ENCODE results near the gene MAS1L.

MAS1L gene, protein sequence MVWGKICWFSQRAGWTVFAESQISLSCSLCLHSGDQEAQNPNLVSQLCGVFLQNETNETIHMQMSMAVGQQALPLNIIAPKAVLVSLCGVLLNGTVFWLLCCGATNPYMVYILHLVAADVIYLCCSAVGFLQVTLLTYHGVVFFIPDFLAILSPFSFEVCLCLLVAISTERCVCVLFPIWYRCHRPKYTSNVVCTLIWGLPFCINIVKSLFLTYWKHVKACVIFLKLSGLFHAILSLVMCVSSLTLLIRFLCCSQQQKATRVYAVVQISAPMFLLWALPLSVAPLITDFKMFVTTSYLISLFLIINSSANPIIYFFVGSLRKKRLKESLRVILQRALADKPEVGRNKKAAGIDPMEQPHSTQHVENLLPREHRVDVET

DNA sequence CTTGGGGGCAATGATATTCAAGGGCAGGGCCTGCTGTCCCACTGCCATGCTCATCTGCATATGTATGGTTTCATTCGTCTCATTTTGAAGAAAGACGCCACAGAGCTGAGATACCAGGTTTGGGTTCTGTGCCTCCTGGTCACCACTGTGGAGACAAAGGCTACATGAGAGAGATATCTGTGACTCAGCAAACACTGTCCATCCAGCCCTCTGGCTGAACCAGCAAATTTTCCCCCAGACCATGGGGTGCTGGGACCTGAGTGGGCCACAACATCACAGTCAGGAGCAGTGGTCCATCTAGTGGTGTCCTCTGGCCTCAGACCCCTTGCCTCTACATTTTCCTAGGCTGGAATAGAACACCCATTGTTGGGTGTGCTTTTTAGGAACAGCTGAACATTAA, at the start of gene MAS1L:
TSS of gene MAS1L (minus strand) at position 297 of the 400 bp plus-strand sequence. CDS start at position 243, 54 bp downstream.
- no peak for DNase-seq

DNA sequence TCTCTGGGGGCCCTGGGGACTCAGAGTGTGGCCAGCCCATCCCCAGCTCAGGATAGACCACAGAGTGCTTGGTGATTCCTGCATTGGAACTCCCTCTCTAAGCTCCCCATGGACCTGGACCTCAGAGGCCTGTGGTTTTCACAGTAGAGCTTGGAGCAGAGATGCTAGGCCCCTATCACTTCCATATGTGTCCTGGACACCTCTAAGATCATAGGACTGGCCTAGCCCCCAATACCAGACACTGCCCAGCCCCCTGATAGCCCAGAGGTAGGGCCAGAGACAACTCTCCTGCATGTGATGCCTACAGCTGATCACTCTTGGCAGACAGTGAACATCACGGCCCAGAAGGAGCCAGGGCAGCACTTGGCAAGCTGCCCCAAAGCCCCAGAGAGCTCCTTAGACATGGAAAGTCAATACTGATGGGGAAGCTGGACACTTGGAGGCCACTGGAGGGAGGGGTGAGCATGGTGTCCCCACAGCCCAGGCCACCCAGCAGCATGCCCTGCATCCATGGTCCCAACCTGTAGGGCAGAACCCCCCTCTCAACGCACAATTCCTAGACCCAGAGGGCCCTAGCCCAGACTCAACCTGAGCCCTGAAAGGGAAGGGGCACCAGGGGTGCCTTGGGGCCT, 44.7 kb upstream of the MAS1L start:
- DNase-seq, result no peak

DNA sequence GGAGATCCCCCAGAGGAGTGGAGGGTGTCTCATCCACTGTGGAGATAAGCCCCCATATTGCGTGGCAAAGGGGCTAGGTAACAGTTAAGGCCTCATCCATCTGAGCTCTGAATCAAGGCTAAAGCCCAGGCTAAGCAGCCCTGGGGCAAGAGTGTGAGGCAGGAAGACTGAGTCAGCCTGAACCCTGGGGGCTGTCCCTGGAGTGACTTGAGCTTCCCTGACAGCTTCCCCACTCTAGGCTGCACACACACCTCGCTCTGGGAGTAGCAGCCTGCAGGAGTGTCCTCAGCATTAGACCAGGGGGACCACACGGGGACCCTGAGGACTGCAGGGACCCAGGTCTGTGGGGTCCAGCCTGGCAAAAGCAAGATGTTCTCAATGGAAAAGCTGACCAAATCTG, 43.9 kb upstream of the MAS1L start:
- no peak for DNase-seq

DNA sequence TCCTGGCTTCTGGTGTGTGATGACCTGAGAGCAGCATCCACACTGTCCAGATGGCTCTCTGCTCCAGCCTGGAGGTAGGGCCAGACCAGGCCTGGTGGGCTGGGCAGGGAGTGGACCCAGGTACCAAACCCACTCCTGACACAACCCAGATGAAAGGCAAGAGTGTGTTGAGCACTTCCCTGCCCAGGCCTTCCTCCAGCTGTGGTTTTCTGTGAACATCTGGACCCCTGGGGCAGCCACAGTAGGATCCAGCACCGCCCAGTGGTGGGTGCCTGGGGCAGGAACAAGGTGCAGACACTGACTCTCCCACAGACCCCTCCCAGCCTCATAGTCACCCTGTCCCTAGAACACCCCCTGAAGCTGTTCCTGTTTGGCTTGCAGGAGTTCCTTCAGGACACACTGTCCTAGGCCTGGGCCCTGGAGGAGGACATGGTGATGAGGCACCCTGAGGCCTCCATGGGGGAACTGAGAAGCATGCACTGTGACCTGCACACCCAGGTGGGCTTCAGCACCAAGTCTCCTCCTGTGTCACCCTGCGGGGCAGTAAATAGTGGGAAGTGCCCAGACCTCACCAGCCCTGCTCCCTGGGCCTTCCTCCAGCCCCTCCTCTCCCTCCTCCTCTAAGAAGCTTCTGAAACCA, 43.0 kb upstream of the MAS1L start:
- no peak for DNase-seq

DNA sequence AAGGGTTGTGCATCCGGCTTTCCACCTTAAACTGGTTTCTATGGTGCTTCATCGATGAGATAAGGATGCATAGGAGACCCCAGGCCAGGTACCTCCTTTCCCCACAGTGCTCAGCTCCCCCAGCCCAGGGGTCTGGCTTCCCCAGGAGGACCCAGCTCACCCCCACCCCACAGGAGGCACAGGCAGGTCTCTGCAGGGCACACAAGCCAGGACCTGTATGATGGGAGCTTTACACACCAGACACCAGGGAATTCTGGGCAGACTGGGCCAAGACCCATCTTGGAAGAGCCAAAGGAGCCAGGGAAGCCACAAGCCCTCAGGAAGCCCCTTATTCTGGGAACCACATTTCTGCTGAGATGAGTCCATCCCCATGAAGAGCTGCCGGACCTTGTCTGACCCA, 42.2 kb upstream of the MAS1L start:
- no peak for DNase-seq

DNA sequence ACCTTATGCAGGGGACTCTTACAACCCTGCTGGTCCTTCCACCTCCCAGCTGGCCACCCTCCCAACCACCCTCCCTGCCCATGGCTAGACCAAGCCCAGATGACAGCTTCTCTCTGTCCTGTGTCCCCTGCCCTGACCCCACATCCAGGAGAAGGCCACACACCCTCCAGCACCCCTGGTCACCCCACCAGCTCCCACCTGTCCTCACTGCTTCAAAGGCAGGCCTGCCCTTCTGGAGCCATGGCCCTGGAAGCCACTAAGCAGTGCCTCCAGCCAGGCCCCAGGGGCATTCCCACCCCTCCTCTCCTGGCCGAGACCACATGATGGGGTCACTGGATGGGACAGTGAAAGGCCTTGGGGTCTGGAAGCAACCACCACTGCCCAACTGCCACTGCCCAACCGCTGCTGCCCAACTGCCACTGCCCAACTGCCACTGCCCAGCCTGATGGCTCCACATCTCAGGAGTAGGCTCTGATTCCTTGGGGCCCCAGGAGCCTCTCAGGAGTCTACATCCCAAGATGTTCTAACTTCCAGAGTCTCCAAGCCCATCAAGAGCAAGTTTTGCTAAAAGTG, 41.3 kb upstream of the MAS1L start:
- no peak for DNase-seq

DNA sequence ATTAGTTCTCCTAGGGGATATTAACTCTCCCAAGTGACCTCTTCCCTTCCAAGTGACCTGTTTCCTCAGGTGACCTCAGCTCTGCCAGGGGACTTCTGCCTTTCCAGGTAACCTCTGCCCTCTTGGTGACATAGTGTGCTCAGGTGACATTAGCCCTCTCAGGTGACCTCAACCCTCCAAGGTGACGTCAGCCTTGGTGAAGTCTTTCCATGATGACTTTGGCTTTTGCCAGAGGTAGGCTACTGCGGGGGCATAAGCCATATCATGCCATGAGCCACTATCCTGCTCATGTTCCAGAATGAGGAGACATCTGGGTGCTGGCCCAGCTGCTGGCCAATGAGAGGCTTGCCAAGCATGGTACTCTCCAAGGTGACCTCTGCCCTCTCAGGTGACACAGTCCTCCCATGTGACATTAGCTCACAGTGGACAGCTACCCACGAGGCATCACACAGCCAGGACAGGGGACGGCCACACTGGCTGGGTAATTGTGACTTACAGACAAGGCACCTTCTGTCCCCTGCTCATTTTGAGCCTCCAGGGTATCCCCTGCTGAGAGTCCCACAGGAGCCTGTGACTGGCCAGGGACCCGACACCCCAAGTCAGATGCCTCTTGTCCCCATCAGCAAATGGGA, 40.7 kb upstream of the MAS1L start:
- DNase-seq, result no peak

DNA sequence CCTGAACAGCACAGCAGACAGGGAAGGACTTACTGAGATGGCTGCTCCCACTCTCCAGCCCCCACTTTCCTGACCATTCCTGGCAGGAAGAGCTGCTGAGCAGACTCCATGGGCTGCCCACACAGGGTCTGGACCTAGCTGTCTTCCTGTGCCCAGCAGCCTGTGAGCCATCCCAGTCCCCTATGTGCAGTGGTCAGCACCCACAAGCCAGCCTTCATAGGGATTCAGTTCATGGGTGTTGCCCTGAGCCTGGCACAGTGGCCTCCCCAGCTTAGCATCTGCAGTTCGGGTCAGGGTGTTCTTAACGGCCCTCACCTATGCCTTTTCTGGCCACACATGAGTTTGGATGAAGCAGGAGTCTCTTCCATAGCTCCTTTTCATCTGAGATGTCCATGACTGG, 39.8 kb upstream of the MAS1L start:
- no peak for DNase-seq

DNA sequence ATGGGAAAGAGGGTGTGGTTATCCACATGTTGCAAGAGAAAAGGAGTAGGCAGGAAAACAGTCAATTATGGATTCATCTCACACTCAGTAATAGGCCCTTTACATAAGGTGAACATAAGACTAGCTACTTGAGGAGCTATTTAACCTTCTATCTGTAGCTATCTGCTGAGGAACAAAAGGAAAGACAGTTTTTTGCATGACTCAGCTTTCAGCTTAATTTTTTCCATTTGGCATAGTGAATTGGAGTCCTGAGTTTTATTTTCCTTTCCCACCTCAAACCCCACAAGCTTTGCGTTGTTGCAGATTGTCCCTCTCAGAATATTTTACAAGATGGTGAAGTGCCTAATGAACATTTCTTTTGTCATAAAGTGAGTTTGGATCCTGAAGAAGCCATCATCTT, 39.4 kb upstream of the MAS1L start:
- no peak for DNase-seq

DNA sequence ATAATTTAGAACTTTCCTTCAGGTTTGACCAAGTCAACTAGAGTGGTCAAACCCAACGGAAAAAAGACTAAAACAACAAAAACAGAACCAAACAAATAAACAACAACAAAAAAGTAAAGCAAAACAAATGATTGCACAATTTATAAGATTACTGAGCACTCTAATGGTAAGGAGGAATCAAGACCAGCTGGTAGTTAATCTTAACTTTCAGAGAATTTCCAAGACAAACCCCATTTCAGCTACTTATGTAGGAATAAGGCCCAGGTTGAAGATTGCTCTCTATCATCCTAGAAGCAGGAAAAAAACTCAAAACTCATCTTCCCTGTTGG, 37.5 kb upstream of the MAS1L start:
- no peak for DNase-seq

DNA sequence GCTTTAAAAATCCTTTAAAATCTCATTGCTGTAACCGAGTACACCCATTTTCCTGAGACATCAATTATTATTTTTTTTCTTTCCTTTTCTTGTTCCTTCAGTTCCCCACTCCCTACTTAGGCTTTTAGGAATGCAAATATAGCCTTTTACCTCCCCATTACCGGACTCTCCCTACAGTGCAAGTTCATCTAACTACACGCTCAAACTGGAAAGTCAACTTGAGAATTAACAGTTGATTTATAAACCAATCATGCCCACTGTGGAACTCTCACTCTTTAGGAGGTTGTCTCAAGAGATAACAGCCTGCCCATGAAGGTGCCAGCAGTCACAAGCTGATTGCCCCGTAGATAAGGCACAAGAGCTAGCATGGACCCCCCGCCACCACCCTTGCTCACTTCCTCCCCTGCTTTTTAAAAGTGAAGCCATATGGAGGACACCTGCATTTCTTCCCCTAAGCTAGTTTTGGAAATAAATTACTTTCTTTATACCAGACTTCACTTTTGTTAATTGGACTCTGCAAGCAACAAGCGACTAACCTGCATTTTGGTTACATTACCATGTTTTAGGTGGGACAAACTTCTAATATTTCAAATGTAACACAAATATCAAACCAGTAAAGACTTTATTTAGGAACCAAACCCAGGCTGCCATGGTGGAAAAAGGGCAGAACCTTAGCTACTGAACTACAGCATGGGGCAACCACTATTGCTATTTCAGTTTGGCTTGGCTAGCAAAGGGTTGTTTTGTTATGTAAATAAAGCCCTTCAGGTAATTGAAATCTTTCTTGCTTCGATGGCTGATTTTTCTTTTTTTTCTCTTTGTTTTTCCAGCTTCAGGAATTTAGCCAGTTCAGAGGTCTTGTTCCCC, 36.9 kb upstream of the MAS1L start:
- DNase-seq, result no peak

DNA sequence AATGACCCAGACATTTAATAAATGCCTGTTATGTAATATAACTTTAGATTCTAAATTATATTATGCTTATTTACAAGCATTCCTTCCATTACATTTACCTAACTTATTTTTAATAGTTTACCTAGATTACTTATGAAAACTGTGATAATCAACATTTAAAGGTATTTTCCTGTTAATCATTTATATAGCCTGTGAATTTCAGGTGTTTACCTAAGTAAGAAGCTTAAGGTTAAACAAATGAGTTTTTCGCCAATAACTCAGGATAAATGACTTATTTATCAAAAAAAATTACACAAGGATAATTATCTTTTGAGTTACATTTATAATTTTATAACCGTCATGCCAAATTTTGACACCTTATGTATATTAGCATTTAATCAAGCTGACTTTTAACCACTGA, 36.3 kb upstream of the MAS1L start:
- no peak for DNase-seq

DNA sequence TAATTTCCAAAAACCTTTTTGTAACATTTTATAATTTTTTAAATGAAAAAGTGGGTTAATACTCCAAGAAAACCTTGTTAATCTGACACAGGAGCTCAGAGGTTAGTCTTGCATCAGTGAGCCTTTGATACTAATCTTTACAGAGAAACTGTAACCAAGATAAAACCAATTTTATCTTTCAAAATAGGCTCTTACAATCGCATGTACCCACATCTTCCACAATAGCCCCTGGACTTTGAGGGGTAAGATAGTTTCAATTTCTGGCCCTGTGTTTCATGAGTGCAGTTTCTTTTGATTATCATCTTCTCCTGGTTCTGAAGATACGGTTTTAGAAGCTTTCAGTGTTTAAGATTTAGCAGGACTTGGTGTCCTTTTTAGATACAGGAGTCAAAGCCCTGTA, 34.5 kb upstream of the MAS1L start:
- no peak for DNase-seq

DNA sequence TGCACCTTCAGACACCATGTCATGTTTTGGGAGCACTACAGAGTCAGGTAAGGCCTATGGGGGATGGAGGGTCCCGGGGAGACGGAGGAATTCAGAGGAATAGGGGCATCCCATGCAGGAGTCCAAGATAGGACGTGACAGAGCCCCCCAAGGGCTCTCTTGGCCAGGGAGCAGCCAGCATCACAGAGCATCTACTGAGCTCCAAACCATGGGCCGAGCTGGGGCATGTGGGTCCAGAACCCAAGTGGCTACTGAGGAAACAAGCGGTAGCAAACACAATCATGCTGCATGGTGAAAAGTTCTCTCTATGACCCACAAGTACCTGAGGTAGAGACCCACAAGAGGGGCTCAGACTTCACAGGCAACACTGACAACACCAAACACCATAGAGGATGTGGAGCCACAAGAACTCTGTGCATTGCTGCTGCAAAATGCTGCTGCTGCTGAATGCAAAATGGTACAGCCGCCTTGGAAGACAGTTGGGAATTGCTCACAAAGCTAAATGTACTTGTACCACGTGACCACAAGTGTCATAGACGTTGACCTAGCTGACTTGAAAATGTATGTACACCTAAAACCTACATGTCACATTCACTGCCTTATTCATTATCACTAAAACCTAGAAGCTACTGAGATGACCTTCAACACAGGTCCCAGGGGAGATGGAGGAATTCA, 33.4 kb upstream of the MAS1L start:
- no peak for DNase-seq

DNA sequence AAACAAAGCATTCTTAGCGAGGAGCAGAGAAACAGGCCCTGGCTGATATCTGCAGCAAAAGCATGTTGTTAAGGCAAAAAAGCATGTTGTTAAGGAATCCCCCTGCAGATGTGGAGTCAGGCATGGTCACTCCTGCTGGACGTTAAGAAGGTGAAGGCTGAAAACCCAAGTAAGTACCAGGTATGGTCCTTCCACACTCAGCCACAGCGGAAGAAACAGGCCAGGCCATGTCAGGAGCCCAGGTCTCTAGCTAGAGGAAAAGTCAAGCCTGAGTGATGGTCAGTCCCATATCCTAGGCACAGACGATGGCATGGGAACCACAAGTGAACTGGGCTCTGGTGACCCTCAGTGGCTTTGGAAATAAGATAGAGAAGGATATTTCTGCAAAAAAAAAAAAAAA, 32.5 kb upstream of the MAS1L start:
- no peak for DNase-seq

DNA sequence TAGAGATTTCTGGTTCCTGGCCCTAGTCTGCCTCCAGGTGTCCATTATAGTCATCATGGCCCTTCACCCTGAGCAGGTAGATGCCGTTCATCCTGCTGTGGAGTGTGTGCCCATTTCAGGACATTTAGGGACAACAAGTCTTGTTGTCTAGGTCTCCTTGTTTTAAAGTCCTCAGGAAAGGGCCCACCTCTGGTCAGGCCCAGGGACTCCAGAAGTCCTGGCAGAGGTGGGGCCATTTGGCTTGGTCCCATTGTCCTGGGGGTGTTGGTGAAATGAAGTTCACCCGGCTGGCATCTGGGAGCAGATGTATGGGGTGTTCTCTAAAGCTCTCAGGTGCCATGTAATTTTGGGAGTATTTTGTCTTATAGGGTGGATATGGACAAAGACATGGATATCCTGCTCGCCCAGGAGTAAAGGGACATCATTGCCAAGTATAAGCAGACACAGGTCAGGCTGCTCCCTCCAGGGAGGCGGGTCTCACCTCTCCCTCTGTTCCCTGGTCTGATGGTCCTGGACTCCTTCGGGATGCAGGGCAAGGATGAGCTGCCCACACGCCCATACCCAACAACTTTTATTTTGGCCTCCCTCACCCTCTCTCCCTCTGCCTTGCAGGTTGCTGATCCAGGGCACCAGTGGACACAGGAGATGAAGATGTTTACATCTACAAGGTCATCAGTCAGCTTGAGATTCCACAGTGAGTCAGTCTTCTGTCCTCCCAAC, 31.7 kb upstream of the MAS1L start:
- DNase-seq, result no peak

DNA sequence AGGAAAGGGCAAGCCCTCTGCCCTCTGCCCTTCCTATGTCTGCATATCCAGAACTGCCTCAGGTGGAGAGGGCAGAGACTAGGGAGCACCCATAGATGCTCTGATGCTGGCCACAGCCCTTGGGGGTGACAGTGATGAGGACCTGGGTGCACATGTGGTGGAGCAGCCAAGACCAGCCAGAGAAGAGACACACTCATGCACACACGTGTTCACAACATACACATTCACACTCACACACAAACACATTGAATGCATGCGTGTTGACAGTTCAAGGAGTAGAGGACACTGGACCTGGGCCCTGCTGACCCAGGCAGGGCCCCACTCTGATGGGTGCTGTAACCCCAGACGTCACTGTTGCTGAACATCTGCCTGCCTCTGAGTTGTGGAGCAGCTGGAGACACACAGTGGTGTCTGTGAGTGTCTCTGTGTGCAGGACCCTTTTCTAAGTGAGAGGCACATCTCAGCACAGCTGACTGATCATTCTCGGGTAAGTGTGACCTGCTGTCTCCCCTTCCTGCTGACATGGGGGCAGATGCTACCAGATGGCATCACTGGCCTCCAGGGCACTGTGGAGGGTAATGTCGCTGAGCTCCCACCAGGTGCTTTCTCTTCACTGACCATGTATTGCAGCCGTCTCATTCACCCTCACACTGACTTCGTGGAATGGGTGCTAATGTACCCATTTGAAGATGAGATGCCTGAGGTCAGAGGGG, 30.1 kb upstream of the MAS1L start:
- DNase-seq, result no peak

DNA sequence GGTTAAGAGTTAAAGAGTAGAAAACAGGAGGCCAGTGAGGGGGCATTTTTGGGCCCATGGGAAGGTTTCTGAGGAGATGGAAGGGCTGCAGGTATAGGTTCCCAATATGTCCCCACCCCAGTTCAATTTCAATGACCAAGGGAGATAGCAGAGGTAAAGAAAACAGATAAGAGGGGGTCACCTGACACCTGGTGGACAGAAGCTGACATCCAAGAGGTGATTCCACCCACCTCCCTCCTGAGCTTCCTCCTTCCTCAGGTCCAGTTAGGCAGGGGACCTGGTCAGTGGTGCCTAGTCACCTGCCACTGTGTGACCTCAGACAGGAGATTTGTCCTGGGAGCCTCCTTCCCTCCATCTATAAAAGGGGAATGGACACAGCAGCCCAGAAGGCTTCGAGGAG, 29.5 kb upstream of the MAS1L start:
- no peak for DNase-seq

DNA sequence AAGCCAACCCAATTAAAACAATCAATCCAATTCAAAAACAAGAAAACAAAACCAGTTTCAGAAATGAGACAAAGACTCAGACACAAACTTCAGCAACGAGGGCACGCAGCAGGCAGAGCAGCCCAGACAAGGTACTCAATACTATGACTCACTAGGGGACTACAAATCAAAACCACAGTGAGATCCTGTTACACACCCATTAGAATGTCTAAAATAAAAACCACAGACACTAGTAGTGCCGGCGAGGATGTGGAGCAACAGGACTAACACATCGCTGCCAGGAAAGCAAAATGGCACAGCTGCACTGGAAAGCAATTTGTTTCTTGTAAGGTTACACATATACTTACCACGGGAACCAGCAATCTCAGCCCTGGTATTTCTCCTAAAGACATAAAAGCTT, 28.4 kb upstream of the MAS1L start:
- DNase-seq, result peak; percentile 10

DNA sequence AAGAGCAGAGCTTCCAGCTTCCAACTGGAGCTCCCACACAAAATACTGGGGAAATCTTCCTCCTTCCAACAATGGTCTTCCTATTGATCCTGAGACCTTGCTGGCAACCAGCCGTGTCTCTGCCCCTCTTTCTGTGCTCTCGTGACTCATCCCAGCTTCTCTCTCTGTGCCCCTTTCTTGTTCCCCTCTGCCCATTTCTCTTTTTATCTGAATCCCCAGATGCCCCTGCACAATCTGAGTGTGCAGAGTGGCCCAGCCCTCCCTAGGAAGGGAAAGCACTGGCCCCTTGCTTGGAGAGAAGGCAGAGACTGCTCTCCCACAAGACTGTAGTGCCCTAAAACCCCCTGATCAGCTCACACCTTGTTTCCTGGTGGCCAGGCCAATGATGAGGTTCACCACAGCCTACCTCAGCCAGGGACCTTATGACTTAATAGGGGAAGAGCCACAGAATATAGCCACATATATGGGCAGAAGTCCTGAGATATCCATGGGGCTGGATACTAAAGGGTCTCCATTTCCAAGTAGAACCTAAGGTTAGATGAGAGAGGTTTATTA, 23.1 kb upstream of the MAS1L start:
- DNase-seq, result no peak

Data from DMS79 (cell line).